NK-92 (cell line): Measurements from ENCODE around the gene COBL.

Experiments used
- DNase-seq: peaks from one replicate; lab custom pipeline; 2025; ENCODE audit not compliant: unreplicated experiment; lab: John Stamatoyannopoulos, UW

Gene COBL

DNA sequence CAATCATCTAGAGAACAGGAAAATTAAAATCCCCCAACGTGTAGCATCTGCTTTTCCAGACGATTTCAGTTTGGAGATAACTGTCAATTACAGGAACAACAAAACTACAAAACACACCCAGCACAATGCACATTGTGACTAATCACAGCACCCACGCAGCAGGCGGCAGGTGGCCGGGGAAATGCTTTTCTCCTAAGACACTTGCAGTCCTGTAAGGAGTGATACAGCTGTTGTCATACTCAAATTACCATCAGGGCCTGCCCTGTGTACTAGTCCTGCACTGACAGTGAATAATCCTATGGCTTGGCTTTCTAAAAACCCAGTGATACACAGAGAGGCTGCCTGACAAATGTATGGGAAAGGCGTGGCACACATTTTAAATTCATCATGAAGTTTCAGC lies 37.8 kb downstream of the COBL start:
- DNase-seq: no peak

DNA sequence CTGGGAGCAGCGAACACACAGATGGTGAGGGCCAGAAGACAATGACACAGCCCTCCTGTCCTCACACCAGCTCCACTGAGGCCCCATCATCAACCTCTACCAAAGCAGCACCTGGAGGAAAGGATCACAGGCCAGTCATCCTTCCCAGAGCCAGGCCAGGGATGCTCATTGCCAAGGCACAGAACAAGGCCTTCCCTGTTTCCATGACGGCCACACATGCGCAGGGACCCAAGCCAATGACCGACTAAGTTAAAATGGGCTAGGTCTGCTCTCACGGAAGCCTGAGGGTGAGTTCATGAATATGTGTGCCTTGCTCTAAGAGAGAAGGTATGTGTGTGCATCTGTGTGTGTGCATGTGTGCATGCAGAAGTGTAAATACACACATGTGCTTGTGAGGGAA lies 39.6 kb downstream of the COBL start:
- DNase-seq: no peak

DNA sequence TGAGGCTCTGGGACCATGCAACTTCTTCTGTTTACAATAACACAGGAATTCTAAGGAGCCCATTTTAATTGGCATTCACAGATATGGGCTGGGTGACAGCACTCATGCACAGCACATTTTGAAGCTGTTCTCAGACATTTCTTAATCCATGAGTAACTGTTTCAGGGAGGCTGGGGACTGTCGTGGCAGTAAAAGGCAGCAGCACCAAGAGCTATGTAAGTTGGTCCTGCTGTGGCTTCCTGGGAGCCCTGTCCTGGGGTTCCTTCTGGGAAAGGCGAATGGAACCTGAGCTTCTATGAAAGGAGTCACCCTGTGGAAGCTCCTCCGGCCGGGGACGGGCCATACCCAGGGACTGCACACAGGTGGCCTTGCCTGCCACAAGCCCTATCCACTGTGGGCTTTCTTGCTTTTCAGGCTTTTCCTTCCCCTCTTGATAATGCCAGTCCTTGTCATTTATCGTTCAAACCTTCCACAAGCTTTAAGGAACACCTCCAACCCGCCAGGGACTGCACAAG lies 40.5 kb downstream of the COBL start:
- no peak for DNase-seq

DNA sequence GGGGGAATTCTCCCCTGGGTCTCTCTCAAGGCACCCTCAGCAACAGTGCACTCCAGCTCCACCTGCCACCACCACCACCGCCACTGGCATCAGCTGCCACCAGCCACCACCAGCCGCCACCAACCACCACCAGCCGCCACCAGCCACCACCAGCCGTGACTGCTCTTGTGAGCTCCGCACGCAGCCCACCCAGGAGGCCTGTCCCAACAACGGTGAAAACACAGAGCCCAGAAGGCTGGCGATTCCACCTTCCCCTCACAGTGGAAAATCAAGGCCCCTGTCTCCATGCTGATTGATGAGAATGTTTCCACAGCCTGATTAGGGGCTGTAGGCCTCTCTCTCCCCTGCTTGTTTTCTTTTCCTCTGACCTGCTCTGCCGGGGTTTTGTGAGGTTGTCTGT lies 41.1 kb downstream of the COBL start:
- DNase-seq: no peak

DNA sequence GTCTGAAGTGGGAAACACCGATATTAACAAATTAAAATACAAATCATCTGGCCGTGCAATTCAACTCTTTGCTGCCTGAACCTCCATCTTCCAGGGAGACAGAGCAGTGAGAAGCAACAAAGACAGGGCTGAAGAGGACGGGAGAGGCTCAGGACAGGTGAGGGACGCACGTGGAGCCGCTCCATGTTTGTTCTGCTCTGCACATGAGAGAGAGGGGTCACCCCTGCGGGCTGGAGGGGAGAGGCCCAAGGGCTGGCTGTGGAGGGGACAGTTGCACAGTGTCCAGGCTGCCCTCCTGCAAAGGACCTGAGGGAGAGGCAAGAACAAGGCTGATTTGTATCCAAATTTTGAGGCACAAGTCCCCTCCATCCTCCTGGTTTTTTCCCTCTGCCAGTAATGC lies 41.7 kb downstream of the COBL start:
- DNase-seq: no peak

DNA sequence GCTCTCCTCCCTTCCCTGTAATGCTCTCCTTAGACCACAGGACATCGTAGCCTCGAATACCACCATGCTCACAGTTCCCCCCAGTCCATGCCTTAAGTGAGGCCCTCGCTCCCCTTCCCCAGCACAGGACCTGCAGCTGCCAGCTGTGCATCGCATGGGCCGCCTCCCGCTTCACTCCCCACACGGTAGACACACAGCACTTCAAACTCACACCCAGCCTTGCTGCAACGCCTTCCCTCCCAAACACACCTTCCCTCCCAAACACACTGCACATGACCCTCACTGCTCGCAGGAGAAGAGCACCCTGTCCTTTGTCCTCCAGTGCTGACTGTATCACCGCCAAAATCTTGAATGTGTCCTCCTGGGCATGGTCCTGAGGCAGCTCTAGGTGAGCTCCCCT lies 42.6 kb downstream of the COBL start:
- no peak for DNase-seq

DNA sequence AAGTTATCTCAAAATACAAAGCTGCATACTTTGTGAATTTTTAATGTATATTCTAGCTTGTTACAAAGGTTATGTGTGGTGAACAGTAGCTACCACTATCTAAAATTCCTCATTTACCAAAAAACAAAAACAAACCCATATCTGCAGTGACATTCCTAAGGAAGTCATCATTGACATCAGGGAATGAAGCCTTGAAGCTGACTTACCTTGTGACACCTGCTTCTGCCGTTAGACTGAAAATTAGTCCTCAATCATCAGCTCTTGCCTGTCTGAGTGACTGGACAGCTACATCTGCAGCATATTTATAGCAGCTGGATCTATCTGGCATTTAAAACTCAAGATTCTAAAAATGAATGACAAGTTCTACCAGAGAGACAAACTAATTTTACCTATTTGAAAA lies 43.2 kb downstream of the COBL start:
- no peak for DNase-seq

DNA sequence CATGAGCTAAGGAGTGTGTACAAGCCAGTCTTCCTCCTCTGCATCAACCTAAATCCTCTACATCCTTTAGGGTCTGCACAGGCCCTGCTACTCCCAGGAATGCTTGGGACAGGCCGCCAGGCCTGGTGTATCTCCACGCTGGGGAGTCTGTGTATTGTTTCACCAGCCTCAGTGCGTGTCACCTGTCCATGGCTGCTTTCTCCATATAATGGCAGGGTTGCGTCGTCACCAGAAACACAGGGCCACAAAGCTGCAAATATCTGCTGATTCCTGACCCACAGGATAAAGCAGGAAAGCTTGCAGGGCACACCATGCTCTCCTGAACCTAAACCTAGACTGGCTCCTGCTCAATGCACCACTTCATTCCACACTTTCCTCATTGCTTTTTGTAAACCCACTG lies 45.6 kb downstream of the COBL start:
- no peak for DNase-seq

DNA sequence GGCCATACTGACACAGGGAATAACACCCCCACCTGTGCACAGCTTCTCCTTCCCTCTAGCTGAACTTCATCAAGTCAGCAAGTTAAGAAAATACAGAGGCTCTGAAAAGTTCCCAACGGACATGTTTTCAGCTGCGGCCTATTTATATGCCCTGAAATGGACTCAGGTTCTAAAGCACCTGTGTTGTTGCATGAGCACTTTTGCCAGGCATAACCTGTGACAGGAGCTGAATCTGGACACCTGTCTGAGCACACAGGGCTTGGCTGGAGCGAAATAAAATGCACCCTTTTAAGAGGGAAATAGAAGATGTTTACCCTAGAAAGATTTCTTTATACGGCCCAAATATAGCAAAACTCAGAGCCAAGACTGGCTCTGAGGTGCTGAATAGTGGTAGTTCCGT lies 46.7 kb downstream of the COBL start:
- DNase-seq: no peak

DNA sequence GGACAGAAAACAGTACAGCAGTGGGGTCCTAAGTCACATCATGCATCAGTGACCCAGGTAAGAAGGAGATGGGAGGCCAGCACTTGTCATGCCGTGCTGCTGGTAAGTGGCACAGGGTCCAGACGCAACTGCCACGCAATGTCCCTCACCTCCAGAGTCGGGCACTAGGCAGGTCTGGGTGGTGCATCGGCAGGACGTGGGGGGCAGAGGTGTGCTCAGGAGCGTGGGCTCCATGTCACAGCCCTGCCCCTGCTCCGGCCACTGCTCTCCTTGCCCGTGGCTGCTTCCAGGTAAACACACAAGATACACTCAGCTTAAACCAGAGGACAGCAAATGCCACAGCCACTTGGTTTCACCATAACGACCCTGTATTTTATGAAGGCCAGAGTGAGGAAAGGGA lies 47.3 kb downstream of the COBL start:
- no peak for DNase-seq

DNA sequence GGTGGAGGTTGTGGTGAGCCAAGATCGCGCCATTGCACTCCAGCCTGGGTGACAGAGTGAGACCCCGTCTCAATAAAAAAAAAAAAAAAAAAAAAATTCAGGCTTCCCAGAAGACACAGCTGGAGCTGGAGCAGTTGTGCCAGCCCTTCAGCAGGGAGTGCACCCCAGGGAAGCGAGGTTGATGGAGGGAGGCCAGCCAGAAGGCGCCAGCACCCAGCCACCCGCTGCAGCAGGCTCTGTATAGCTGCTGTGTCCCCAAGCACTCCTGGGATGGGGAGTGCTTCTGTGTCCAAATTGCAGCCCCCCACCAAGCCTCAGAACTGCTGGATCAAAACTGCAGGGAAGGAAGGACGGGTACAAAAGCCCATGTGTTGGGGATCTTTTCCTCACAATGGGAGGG lies 47.8 kb downstream of the COBL start:
- DNase-seq: no peak

DNA sequence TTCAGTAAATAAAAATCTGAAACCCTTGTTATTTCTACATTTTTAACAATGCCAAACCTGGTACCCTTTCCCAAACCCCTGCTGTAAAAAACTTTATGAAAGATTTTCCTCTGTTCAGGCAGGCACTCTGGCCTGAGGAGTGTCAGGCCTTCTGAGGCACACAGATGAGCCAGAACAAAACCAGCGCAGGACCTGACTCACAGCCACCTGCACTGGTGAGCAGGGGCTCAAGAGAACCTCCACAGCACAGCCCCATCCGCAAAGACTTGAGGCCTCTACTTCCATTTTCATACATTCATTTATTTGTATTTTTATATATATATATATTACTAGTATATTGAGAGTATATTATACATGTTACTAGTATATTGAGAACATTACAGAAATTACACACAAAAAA lies 49.4 kb downstream of the COBL start:
- DNase-seq: no peak

DNA sequence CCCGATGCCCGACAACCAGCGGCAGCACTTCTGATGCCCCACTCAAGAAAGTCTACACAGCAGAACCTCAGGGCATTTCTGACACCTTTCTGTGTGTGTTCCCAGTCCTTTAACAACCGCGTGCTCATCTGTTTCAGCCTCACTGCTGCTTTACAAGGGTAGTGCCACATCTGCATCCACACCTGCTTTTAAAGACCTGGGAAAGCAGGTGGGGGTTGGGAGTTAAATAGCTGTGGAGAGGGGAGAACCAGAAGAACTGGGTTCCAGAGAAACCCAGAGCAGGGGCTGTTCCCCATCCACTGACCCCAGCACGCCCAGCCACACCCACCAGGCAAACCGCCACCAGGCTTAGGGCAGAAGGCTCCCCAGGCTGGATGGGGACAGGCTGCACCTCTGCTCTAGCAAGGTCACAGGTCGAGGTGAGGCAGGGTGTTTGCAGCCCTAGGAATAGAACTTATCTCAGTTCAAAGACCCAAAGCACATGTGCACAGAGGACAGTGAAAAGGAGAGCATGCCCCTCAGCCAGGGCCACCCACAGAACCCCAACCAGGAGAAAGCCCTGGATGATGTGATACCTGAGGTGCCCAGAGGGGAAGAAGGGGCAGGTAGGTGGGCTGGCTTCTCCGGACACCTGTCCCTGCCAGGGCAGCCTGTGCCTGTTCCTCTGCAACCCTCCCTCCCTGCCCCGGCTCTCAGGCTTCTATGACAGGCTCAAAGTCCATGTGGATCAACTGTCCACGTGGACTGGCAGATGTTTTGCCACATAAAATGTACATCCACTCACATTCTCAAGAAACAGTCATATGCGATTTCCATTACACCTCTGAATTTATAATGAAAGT lies 51.3 kb downstream of the COBL start:
- DNase-seq: no peak

DNA sequence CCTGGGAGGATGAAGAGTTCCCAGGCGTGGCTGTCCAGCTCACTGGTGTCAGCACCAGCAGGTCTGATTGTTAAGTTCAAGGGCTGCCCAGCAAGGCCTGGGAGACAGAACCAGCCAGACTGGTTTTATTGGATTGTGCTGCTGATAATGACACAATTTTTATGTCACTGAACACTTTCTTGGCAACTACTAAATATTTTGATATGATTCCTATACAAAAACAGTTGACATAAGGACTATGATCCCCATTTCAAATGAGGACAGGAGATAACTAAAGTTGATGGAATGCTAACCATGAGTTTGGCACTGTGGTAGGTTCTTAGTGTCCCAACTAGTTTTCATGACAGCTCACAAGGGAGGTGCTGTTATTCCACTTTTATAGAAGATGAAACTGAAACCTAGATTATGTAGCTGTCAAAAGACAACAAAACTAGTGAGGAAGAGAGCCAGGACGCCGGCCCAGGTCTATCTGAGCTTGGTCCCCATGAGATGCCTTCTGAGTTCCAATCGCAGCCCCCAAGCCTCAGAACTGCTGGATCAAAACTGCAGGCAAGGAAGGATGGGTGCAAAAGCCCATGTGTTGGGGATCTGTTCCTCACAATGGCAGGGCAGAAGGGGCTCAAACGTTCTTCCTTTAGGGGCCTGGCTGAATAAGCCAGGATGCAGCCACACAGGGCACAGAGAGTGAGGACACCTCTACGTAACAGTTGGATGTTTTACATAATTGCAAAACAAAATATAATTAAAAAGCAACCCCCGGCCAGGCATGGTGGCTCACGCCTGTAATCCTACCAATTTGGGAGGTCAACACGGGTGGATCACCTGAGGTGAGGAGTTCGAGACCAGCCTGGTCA lies 52.8 kb downstream of the COBL start:
- DNase-seq: no peak

DNA sequence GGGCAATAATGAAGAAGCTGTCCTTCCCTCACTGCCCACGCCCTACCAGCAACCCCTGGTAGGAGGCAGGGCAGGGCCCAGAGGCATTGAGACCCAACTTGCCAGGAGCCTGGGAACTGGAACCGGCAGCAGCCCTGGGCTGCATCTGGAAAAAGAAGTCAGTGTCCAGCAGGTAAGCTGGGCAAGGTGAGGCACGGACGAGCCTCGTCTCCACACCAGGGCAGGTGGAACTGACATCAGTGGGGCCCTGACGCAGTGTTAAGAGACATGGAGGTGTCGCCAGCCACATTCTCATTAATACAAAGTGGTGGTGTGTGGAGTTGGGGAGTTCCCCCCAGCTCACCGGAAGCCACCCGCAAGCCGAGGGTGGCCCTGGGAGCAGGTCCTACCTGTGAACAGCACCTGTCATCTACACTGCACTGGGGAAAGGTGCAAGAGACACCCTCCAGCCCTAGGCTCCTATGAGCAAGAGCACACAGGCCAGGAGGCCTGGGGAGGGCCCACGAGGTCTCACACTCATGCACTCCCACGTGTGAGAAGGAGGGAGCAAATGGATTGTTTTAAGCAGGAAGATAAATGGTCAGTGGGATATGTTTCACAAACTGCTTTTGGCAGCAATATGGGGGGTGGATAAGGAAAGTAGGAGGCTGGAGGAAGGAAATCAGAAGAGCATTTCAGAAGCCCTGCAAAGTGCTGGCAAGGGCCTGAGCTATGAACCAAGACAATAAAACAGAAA lies 53.6 kb downstream of the COBL start:
- DNase-seq: no peak

DNA sequence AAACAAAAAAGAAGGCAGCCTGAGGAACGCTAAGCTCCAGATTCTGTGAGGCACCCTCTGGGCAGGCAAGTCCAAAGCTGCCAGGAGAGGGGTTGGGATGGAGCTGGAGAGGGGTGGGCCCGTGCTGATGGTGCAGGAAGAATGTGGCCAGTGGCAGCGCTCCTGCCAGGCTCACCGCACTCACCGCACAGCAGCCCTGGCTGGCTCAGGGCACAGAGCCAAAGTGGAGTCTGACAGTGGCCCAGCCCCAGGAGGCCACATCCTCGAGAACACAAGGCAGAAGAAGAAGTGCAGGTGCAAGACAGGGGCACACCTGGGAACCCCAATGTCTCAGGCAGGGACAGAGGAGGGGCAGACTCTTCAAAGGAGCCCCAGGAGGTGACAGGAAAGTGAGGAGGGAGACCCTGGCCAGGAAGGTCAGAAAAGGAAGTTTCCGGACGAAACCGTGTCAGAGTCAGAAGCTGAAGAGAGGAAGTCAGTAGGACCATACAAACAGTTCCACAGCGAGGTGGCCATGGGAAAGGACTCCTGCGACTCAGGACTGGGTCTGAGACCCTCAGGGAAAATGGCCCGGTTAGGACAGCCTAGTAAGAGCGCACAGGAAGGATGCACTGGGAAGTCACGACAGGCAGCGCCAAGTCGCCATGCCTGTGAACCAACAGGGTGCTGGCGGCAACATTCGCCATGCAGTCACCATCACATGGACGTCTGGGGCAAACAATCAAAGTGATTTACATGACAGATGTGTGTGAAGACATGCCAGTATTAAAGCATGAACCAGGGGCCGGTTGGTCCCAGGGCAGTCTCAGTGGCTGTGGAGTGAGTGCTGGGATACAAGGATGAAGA lies 54.4 kb downstream of the COBL start:
- DNase-seq: no peak

DNA sequence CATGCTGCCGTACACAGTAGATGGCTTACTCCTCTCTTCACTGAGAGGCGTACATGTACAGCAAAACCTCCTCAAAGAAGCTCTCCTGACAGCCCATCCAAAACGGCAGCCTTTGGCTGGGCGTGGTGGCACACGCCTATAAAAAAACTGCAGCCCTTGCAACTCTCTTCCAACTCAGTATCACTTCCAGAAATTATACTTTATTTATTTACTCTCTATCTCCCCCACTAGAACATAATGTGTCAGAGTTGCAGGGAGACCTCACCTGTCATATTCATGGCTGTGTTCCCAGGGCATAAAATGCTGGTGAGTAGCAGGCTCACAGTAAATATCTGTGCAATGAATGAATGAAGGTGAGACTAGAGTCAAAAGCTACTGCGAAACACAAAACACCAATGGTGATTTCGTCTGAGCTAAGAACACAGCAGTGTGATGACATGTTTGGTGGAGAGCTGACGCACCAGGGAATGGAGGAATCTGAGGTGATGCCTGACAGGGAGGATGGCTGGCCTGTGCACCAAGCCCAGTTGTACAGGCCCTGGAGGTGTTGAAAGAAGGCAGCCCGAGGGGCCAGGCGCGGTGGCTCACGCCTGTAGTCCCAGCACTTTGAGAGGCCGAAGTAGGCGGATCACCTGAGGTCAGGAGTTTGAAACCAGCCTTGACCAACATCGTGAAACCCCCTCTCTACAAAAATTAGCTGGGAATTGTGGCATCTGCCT lies 55.3 kb downstream of the COBL start:
- DNase-seq: no peak

DNA sequence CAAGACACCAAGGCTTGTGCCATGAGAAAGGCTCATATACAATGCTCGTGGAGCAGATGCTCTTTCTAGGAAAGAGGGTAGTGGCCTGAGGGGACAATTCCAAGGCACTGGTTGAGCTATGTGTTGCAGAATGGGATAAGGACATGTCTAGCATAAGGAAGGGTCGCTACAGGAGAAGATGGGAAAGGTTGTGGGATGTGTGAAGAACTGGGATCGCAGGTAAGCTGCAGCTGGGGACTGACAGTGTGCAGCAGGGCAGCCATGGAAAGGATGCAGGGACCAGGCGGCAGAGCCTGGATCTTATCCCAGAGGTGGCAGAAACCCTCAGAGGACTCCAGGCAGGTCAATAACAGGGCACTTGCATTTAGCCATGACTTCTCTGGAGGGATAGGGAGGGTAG lies 56.1 kb downstream of the COBL start:
- DNase-seq: no peak

DNA sequence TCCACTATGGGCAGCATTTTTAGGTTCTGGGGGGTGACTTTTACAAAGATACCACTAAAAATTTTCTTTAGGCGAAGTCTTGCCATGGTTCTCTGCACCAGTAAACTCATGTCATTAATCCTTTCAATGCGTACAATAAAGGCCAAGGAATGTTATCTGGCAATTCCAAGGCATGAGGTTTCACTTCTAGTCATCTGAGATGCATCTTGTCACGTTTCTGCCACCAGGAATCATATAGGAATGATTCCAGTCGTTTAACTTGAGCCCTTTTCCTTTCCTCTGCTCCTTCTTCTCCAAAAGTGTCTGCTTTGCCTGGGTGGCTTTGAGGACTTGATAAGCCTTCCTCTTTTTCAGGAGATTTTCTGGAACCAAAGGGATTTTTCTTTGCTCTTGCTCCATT lies 56.8 kb downstream of the COBL start:
- DNase-seq: no peak

DNA sequence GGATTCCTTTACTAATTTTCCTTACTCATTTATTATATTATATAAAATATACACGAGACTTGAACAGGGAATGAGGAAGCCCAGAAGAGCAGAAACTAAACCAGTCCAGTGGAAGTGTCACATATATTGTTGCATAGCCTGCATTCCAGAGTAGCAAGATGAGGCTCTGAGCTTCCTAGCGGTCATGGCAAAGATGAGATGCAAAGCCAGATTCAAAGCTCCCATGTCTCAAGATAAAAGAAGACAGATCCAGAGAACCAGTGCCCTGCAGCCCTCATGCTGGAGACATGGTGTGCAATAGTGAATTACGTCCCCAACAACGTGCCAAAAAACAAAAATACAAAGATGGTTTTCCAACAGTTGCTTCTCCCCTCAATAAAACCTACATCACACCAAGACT lies 59.7 kb downstream of the COBL start:
- no peak for DNase-seq
